ENCODE data around the gene PVALEF.

The PVALEF gene

GRCh38 chr17:81196505-81197408 is 31.4 kb downstream of the PVALEF start:
- DNase-seq (ENCODE audit: low read depth in 2 of 2), result no peak

GRCh38 chr17:81197409-81197795 is 32.1 kb downstream of the PVALEF start:
- no peak for DNase-seq (ENCODE audit: low read depth in 2 of 2)

GRCh38 chr17:81197831-81198490 is 32.7 kb downstream of the PVALEF start:
- DNase-seq (ENCODE audit: low read depth in 2 of 2), result no peak

- no peak for DNase-seq (ENCODE audit: low read depth in 2 of 2)
Observed at GRCh38 chr17:81198826-81199481, 33.6 kb downstream of the PVALEF start.

GRCh38 chr17:81199482-81199830 is 34.1 kb downstream of the PVALEF start:
- no peak for DNase-seq (ENCODE audit: low read depth in 2 of 2)

- DNase-seq (ENCODE audit: low read depth in 2 of 2), result no peak
Observed at GRCh38 chr17:81200201-81200600, 34.9 kb downstream of the PVALEF start.

GRCh38 chr17:81200695-81201580 is 35.6 kb downstream of the PVALEF start:
- peak in 1 of 2 experiments; percentile 16 for DNase-seq (ENCODE audit: low read depth in 2 of 2)

GRCh38 chr17:81202318-81202717 is 37.0 kb downstream of the PVALEF start:
- no peak for DNase-seq (ENCODE audit: low read depth in 2 of 2)

- DNase-seq (ENCODE audit: low read depth in 2 of 2), result no peak
Observed at GRCh38 chr17:81203136-81203535, 37.8 kb downstream of the PVALEF start.

- DNase-seq (ENCODE audit: low read depth in 2 of 2), result no peak
Observed at GRCh38 chr17:81204578-81204977, 39.3 kb downstream of the PVALEF start.

- no peak for DNase-seq (ENCODE audit: low read depth in 2 of 2)
Observed at GRCh38 chr17:81206166-81206565, 40.9 kb downstream of the PVALEF start.

GRCh38 chr17:81206657-81207056 is 41.4 kb downstream of the PVALEF start:
- no peak for DNase-seq (ENCODE audit: low read depth in 2 of 2)

- no peak for DNase-seq (ENCODE audit: low read depth in 2 of 2)
Observed at GRCh38 chr17:81207610-81208581, 42.6 kb downstream of the PVALEF start.

GRCh38 chr17:81208651-81209050 is 43.3 kb downstream of the PVALEF start:
- DNase-seq (ENCODE audit: low read depth in 2 of 2), result no peak

GRCh38 chr17:81209141-81209540 is 43.8 kb downstream of the PVALEF start:
- DNase-seq (ENCODE audit: low read depth in 2 of 2), result no peak

GRCh38 chr17:81210466-81210865 is 45.2 kb downstream of the PVALEF start:
- DNase-seq (ENCODE audit: low read depth in 2 of 2), result no peak

GRCh38 chr17:81210868-81211267 is 45.6 kb downstream of the PVALEF start:
- no peak for DNase-seq (ENCODE audit: low read depth in 2 of 2)

GRCh38 chr17:81212365-81212764 is 47.1 kb downstream of the PVALEF start:
- no peak for DNase-seq (ENCODE audit: low read depth in 2 of 2)

GRCh38 chr17:81213978-81214377 is 48.7 kb downstream of the PVALEF start:
- DNase-seq (ENCODE audit: low read depth in 2 of 2), result no peak

- DNase-seq (ENCODE audit: low read depth in 2 of 2), result no peak
Observed at GRCh38 chr17:81217491-81217890, 52.2 kb downstream of the PVALEF start.

Measured in stimulated activated CD4-positive, alpha-beta T cell treated with anti-CD3 and anti-CD28 coated beads, Interleukin-12 subunit alpha, Interleukin-12 subunit beta, amount 100 ng/mL, for 24 hours (primary cell).